Neural cell (in vitro differentiated cells): ENCODE measurements around the gene SPINT1.

ENCODE experiments used
- CTCF ChIP-seq: fragments of 450-650 bp; IDR thresholded peaks from 2 replicates; pipeline ENCODE4 v1.5.1; 2014; ENCODE audit warnings: antibody characterized with exemption, mild to moderate bottlenecking, moderate library complexity; ENCODE audit not compliant: poor library complexity, severe bottlenecking
- EP300 ChIP-seq: fragments of 450-650 bp; conservative IDR thresholded peaks from 2 replicates; pipeline ENCODE4 v1.6.1; 2014; ENCODE audit warnings: antibody characterized with exemption, mild to moderate bottlenecking, moderate library complexity; ENCODE audit not compliant: poor library complexity, severe bottlenecking
- EZH2 ChIP-seq: fragments of 200-600, 300-800 bp; shearing (Covaris generic), sonication (generic); IDR thresholded peaks from 2 replicates; pipeline ENCODE4 v1.6.1; 2014; ENCODE audit warnings: antibody characterized with exemption, low read length, borderline replicate concordance, mild to moderate bottlenecking; ENCODE audit not compliant: insufficient read depth, poor library complexity, severe bottlenecking
- MXI1 ChIP-seq: fragments of 450-650 bp; conservative IDR thresholded peaks from 2 replicates; pipeline ENCODE4 v1.6.1; 2014; ENCODE audit warnings: antibody characterized with exemption, mild to moderate bottlenecking; ENCODE audit not compliant: poor library complexity, severe bottlenecking
- POLR2AphosphoS5 ChIP-seq: IDR thresholded peaks from 2 replicates; pipeline ENCODE4 v1.6.1; 2012
- RAD21 ChIP-seq: fragments of 450-650 bp; conservative IDR thresholded peaks from 2 replicates; pipeline ENCODE4 v1.6.1; 2014; ENCODE audit warnings: antibody characterized with exemption, mild to moderate bottlenecking, moderate library complexity
- REST ChIP-seq: IDR thresholded peaks from 2 replicates; pipeline ENCODE4 v1.6.1; 2012; ENCODE audit warnings: borderline replicate concordance
- SMC3 ChIP-seq: fragments of 450-650 bp; conservative IDR thresholded peaks from 2 replicates; pipeline ENCODE4 v1.6.1; 2014; ENCODE audit warnings: antibody characterized with exemption, mild to moderate bottlenecking, moderate library complexity; ENCODE audit not compliant: poor library complexity
- TAF1 ChIP-seq: IDR thresholded peaks from 2 replicates; pipeline ENCODE4 v1.6.1; 2012; ENCODE audit warnings: low read depth

GRCh38 chr15:40906091-40906990 lies 62.5 kb downstream of the SPINT1 start:
- TF ChIP-seq CTCF, result peak; percentile 57
- no peak for TF ChIP-seq EZH2
- no peak for TF ChIP-seq MXI1
- no peak for TF ChIP-seq POLR2AphosphoS5
- TF ChIP-seq REST, result no peak
- peak; percentile 29 for TF ChIP-seq SMC3
- no peak for TF ChIP-seq EP300
- no peak for TF ChIP-seq TAF1
- no peak for TF ChIP-seq RAD21
